ENCODE data around the gene ZNF565. TPM values are rescaled to one million over a fixed set of nuclear protein-coding genes. Genes with fewer than 3 reads are reported as not detected.
A peak's percentile ranks its signal among the peaks of the same experiment; 100 is the strongest.

Gene ZNF565
- total RNA-seq, 1 donor from 2014 or later = 2.1 TPM

DNA sequence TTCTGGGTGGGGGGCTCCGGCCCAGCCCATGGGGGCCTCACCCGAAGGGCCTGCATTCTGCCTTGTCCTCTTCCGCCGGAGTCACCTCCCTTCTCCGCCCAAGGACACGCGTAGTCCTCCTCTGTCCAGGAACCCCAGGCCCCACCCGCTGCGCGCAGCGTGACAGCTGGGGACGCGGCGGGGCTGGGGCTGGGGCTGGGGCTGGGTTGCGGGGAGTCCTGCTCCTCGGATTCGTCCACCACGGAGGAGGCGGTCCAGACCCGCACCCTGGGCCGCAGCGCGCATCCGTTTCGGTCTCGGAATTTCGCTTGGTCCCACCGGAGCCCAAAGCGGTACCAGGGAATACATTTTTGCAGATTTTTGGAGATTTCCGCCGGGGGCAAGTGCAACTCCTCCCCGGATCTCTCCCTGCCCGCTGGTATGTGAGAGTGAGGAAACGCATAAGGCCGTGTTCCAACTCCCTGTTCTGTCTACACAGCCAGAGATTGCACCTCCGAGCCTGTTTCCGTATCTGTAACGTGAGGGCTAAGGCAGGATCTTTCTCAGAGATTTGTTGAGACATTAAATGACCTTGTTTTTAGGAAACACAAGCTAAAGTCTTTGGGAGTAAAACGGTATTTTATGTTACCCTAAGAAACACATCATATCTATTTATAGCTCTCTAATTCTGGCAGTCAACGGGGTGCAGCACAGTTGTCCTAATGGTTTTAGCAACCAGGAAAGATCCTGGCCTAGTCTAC lies 61.9 kb downstream of the ZNF565 start, which contains the start of gene COX7A1:
TSS of gene COX7A1 (minus strand) at position 96 of the 740 bp plus-strand sequence. CDS start at position 56, 40 bp downstream.
- no peak within 1 kb of the TSS for H3K4me3 Mint-ChIP-seq
- no peak for DNase-seq (ENCODE audit: low spot score)
- H3K27me3 Mint-ChIP-seq (ENCODE audit: insufficient read depth) = no peaks in the 10 kb centered on the region
- intact Hi-C loops (cut with micrococcal nuclease) = no loop called here
- H3K27ac Mint-ChIP-seq = no peak within 1 kb of the TSS
- no peaks in the 10 kb centered on the region for H3K9me3 Mint-ChIP-seq
- peaks cover 6% of the 10 kb centered on the region for H3K4me1 Mint-ChIP-seq (ENCODE audit: low read depth)
- H3K36me3 Mint-ChIP-seq (ENCODE audit: low read depth) = peaks cover 28% of the 10 kb centered on the region

DNA sequence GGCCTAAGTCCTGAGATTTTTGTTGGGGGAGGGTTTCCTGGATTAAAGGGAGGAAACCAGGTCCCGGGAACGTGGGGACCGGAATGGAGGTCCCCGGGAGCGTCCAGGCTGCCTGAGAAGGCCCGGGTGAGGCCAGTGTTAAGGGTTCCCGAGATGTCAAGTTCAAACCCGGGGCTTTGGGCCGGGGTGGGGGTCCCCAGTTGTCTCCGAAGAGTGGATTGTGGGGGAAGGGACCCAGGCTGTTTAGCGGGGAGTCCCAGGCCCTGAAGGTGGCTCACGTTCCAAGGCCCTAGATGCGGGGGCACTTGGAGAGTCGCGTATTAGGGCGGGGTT lies 62.5 kb downstream of the ZNF565 start:
- DNase-seq (ENCODE audit: low spot score) = no peak
- Mint-ChIP-seq H3K36me3 (ENCODE audit: low read depth) (peaks cover 30% of the 10 kb centered on the region), H3K27me3 (ENCODE audit: insufficient read depth) (no peaks in the 10 kb centered on the region), H3K4me1 (ENCODE audit: low read depth) (peaks cover 6% of the 10 kb centered on the region), H3K27ac (no peak overlapping the region), H3K4me3 (no peak overlapping the region), H3K9me3 (no peaks in the 10 kb centered on the region)
- intact Hi-C loops (cut with micrococcal nuclease) = no loop called here

DNA sequence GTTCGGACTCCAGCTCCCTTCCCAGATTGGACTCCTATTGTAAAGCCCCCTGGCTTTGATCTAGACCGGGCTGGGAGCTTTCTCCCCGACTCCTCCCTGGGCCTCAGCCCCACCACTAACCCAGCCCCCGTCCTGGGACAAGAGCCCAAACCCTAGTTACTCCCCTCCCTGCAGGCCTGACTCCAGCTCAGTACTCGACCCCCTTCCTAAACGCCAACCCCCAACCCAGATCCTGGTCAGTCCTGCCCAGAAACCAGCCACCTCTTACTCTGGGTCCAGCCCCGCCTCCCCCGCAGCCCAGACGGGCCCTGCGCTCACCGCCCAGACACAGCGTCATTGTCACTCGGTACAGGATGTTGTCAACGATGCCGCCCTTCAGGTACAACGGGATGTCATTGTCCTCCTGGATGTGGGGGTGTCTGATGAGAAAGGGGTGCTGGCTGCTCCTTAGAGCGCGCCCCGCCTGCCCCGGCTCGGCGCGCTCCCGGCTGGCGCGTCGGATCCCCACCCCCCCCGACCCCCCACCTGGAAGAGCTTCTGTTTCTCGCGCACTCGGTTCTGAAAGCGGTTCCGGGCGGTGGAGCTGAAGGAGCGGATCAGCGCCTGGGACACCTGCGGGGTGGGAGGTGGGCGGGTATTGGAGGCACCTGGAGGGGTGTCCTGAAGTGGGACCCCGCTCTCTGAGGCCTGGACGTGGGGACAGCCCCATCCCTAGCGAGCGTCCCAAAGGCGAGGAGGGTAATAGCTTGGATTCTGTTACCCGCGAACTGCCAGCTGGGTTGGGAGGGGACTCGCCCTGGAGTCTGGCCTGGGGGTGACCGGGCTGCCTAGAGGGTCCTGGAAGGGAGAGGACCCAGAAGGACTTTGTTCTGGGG lies 63.1 kb downstream of the ZNF565 start:
- Mint-ChIP-seq H3K9me3 (no peaks in the 10 kb centered on the region), H3K4me1 (ENCODE audit: low read depth) (peaks cover 4% of the 10 kb centered on the region), H3K27ac (no peak overlapping the region), H3K27me3 (ENCODE audit: insufficient read depth) (no peaks in the 10 kb centered on the region), H3K4me3 (no peak overlapping the region), H3K36me3 (ENCODE audit: low read depth) (peaks cover 33% of the 10 kb centered on the region)
- intact Hi-C loops (cut with micrococcal nuclease) = no loop called here
- DNase-seq (ENCODE audit: low spot score) = no peak

DNA sequence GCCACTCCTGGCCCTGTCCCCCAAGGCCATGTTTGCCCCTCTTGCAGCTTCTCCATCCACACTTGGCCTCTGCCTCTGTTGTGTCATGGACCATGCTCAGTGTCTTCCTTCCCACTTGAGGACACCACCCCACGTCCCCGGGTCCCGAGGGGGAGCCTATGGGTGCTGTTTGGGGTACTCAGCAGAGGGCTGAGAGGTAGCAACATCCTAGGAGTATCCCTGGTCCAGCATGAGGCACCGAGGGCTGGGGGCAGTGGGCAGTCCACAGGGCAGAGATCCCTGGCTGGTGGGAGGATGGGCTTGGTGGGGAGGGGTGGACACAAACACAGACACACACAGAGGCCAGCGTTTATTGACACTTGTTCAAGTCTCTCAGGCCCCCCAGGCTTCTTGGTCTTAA lies 63.9 kb downstream of the ZNF565 start:
- no peak for DNase-seq (ENCODE audit: low spot score)
- Mint-ChIP-seq H3K27ac (no peak overlapping the region), H3K4me1 (ENCODE audit: low read depth) (no peaks in the 10 kb centered on the region), H3K27me3 (ENCODE audit: insufficient read depth) (no peaks in the 10 kb centered on the region), H3K4me3 (no peak overlapping the region), H3K9me3 (no peaks in the 10 kb centered on the region), H3K36me3 (ENCODE audit: low read depth) (peaks cover 41% of the 10 kb centered on the region)
- intact Hi-C loops (cut with micrococcal nuclease) = no loop called here

DNA sequence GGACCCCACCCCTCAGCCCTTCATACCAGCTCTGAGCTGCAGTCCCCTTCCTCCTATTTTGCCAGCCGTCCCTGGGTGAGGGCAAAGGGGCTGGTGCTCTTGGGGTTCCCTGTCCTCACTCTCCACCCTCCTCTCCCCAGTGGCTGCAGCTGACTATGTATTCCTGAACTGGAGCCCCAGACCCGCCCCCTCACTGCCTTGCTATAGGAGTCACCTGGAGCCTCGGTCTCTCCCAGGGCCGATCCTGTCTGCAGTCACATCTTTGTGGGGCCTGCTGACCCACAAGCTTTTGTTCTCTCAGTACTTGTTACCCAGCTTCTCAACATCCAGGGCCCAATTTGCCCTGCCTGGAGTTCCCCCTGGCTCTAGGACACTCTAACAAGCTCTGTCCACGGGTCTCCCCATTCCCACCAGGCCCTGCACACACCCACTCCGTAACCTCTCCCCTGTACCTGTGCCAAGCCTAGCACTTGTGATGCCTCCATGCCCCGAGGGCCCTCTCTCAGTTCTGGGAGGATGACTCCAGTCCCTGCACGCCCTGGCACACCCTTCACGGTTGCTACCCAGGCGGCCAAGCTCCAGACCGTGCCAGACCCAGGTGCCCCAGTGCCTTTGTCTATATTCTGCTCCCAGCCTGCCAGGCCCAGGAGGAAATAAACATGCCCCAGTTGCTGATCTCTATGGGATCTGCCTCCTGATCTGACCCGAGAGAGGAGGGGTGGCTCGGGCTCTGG lies 64.6 kb downstream of the ZNF565 start:
- H3K36me3 Mint-ChIP-seq (ENCODE audit: low read depth) = peaks cover 39% of the 10 kb centered on the region
- H3K9me3 Mint-ChIP-seq = no peaks in the 10 kb centered on the region
- H3K4me3 Mint-ChIP-seq = no peak overlapping the region
- no peaks in the 10 kb centered on the region for H3K4me1 Mint-ChIP-seq (ENCODE audit: low read depth)
- no peaks in the 10 kb centered on the region for H3K27me3 Mint-ChIP-seq (ENCODE audit: insufficient read depth)
- no peak for DNase-seq (ENCODE audit: low spot score)
- H3K27ac Mint-ChIP-seq = no peak overlapping the region
- intact Hi-C loops (cut with micrococcal nuclease) = no loop called here

DNA sequence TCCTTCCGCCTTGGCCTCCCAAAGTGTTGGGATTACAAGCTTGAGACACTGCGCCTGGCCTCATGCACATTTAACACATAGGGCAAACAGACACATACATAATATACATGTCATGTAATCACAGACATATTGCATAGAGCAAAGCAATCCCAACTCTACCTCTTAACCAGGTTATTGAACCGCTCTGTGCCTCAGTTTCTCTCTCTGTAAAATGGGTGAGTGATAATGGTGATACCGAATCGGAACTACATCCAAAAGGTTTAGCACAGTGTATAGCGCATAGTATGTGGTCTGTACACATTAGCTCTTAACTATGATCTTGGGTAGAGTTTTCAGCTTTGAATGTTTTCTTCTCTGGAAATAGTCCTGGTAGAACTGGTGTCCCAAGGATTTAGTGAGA lies 69.8 kb downstream of the ZNF565 start:
- Mint-ChIP-seq H3K36me3 (ENCODE audit: low read depth) (peaks cover 42% of the 10 kb centered on the region), H3K27me3 (ENCODE audit: insufficient read depth) (no peaks in the 10 kb centered on the region), H3K27ac (no peak overlapping the region), H3K4me3 (no peak overlapping the region), H3K4me1 (ENCODE audit: low read depth) (peaks cover 11% of the 10 kb centered on the region), H3K9me3 (no peaks in the 10 kb centered on the region)
- DNase-seq (ENCODE audit: low spot score) = no peak
- intact Hi-C loops (cut with micrococcal nuclease) = no loop called here

DNA sequence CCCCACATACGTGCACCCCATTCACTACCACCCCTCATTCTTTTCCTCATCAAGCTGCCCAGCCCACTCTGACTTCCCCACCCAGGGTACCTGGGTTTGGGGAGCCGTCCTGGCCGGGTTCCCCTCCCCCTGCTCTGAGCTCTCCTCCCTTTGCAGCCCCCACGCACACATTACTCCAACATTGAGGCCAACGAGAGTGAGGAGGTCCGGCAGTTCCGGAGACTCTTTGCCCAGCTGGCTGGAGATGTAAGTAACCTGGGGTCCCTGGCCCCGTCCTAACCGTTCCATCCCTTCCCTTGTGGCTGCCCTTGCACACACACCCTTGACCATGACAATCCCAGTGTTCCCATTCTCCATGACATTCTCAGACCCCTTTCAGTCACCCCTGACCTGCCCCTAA lies 72.0 kb downstream of the ZNF565 start:
- no peak overlapping the region for H3K27ac Mint-ChIP-seq
- intact Hi-C loops (cut with micrococcal nuclease) = no loop called here

DNA sequence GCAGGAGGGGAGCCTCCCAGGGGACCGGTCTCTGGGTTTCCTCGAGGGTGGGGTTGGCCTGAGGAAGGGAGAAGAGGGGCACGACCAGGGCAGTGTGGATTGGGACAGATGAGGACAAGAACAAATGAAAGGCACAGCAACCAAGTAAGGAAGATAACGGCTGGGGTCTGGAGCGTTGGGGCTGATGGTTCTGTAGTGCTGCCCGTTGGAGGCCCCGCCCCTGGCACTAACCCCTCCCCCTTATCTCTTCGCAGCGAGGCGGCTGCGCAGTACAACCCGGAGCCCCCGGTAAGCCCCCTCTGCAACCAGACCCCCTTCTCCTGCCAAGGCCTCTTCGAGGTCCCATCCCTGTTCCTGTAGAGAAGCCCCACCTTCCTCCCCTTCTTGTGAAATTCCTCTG lies 72.4 kb downstream of the ZNF565 start:
- no peak overlapping the region for H3K27ac Mint-ChIP-seq
- H3K9me3 Mint-ChIP-seq = no peaks in the 10 kb centered on the region
- DNase-seq (ENCODE audit: low spot score) = no peak
- no peaks in the 10 kb centered on the region for H3K27me3 Mint-ChIP-seq (ENCODE audit: insufficient read depth)
- intact Hi-C loops (cut with micrococcal nuclease) = no loop called here
- peaks cover 13% of the 10 kb centered on the region for H3K4me1 Mint-ChIP-seq (ENCODE audit: low read depth)
- H3K36me3 Mint-ChIP-seq (ENCODE audit: low read depth) = peaks cover 30% of the 10 kb centered on the region
- peak overlapping the region; percentile 97 for H3K4me3 Mint-ChIP-seq

More for the DNA sequence above, 72.0 kb downstream of the ZNF565 start:
- H3K4me3 Mint-ChIP-seq = no peak overlapping the region
- DNase-seq (ENCODE audit: low spot score) = no peak
- peaks cover 32% of the 10 kb centered on the region for H3K36me3 Mint-ChIP-seq (ENCODE audit: low read depth)
- H3K27me3 Mint-ChIP-seq (ENCODE audit: insufficient read depth) = no peaks in the 10 kb centered on the region
- H3K4me1 Mint-ChIP-seq (ENCODE audit: low read depth) = peaks cover 11% of the 10 kb centered on the region
- no peaks in the 10 kb centered on the region for H3K9me3 Mint-ChIP-seq

DNA sequence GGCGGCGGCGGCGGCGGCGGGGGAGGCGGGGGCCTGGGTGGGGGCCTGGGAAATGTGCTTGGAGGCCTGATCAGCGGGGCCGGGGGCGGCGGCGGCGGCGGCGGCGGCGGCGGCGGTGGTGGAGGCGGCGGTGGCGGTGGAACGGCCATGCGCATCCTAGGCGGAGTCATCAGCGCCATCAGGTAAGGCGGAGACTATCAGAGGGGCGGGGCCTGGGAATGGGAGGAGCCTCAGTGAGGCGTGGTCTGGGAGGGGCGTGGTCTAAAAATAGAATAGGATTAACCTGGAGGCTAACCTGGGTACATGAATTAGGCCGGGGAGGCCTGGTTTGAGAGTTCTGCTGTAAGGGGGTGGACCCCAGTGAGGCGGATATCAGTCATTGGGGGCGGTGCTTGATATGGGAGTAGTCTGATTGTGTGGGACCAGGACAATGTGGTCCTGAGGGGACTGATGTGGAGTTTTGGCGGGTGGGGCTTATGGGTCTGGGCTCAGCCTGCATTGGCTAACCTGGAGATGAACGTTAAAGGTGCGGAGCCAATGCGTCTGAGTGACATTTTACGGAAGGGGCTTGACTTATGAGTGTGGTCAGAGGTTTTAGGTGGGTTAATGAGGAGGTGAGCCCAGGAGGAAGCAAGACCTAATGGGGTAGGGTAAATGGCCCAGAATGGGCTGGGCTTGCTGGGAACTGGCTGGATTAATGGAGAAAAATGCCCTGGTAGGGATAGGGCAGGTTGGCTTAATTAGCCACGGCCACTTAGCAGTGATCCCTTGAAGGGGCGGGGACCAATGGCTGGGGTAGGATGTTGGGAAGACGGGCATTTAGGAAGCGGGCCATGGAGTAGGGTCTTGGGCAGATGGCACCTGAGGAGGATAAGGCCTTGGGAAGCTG lies 73.2 kb downstream of the ZNF565 start:
- intact Hi-C loops (cut with micrococcal nuclease) = loop anchor here (1.0 kb wide), 5 partner anchors 9 to 87 kb away; partner anchors contain the start of genes TBCB, THAP8, WDR62 and ZNF565
- Mint-ChIP-seq H3K36me3 (ENCODE audit: low read depth) (peaks cover 25% of the 10 kb centered on the region), H3K27me3 (ENCODE audit: insufficient read depth) (no peaks in the 10 kb centered on the region), H3K27ac (peak overlapping the region; percentile 99), H3K9me3 (no peaks in the 10 kb centered on the region), H3K4me1 (ENCODE audit: low read depth) (peaks cover 20% of the 10 kb centered on the region), H3K4me3 (peak overlapping the region; percentile 97)
- peak; percentile 85 for DNase-seq (ENCODE audit: low spot score)

DNA sequence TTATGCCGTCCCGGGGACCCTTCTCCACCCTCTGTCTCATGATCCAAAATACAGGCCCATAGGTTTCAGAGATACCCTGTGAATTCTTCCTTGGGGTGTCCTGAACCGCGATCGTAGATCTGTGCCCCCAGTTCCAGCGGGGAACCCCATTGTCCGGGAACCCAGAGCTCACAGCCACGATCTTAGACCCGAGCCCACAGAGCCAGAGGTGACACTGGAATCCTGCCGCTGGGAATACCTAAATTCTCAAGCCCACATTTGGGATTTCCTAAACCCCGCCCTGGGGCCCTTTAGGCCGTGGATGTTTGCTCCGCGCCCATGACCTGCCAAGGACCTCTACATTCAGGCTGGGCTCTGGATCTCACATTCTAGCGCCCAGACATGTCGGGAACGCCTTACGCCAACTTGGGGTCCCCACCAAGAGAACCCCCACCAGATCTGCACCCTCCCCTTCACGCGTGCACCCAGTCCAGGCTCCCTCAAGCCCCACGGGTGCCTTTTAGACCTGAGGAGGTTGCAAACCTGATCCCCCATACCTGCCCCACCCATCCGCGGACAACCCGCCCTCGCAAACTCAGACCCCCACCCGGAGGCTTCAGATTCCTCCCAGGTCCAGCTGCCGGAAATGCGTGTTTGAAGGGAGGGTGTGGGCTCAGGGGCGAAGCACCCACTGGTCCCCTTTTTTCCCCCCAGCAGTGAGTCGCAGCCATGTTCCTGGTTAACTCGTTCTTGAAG lies 74.0 kb downstream of the ZNF565 start:
- intact Hi-C loops (cut with micrococcal nuclease) = loop anchor here (1.0 kb wide), 6 partner anchors 8 to 126 kb away; partner anchors contain the start of genes ALKBH6, TBCB, THAP8 and WDR62

DNA sequence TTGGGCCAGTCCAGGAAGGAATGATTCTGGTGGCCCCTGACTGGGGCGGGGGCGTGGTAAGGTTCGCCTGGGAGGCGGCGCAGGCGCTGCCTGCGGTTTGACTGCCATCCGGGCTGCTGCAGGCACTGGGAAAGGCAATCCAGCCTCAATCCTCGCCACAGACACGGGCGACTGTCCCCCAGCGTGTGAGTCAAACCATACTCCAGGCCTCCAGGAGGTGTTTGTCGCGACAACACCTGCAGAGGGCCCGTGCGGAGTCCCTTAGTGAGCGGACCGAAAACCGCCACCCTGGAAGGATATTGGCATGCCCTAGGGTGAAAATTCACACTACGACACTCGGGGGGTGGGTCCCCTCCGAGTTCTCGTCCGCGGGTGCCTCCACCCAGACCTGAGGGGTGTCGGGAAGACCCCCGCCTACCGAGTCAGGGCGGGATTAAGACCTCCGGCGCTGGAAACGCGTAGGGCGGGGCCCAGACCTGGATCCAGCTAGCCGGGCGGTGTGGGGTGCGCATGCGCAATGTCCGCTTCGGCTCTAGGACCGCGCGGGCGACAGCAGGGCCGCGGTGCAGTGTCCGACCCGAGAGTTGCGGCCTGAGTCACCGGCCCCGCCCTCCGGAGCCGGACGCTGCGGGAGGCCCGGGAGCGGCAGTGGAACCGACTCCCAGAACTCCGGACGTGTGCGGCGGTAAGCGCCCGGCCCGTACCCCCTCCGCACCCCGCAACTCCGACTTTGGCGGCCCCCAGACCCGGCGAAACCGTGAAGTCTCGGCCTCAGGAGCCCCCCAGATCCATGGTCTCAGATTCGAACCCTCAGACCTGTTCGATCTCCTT lies 74.8 kb downstream of the ZNF565 start, which contains the start of gene CAPNS1:
TSS of gene CAPNS1 (plus strand) at position 594 of the 831 bp plus-strand sequence. CDS start 946 bp downstream, outside the sequence.
- H3K9me3 Mint-ChIP-seq = no peaks in the 10 kb centered on the region
- peaks cover 17% of the 10 kb centered on the region for H3K36me3 Mint-ChIP-seq (ENCODE audit: low read depth)
- H3K4me3 Mint-ChIP-seq = peak within 1 kb of the TSS; percentile 97
- intact Hi-C loops (cut with micrococcal nuclease) = loop anchor here (1.0 kb wide), 3 partner anchors 11 to 125 kb away; partner anchors contain the start of gene ALKBH6
- peak; percentile 92 for DNase-seq (ENCODE audit: low spot score)
- peaks cover 1% of the 10 kb centered on the region for H3K27me3 Mint-ChIP-seq (ENCODE audit: insufficient read depth)
- peaks cover 20% of the 10 kb centered on the region for H3K4me1 Mint-ChIP-seq (ENCODE audit: low read depth)
- H3K27ac Mint-ChIP-seq = peak within 1 kb of the TSS; percentile 99

More for the DNA sequence above, 74.0 kb downstream of the ZNF565 start:
- Mint-ChIP-seq H3K27ac (peak overlapping the region; percentile 99), H3K27me3 (ENCODE audit: insufficient read depth) (no peaks in the 10 kb centered on the region), H3K36me3 (ENCODE audit: low read depth) (peaks cover 18% of the 10 kb centered on the region), H3K9me3 (no peaks in the 10 kb centered on the region), H3K4me1 (ENCODE audit: low read depth) (peaks cover 20% of the 10 kb centered on the region), H3K4me3 (peak overlapping the region; percentile 97)
- DNase-seq (ENCODE audit: low spot score) = peak; percentile 16
